ENCODE data around the gene CREB3.

CREB3 gene

DNA sequence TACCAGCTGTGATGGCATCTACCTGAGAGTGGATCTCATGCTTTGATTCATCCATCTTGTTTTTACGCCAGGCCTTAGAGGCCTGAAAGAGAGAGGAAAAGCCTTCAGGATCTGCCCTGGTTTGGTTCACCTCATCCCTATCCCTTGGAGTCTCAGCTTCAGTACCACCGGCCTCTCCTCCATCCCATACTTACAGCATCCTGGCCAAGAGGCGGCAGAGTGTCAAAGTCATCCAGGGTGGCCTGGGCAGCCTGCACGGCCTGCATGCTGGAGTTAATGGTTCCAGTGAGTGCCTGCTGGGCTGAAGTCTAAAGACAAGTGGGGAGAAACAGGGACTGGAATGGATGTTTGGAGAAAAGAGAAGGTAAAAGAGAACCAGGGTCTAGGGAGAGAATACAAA is 12.9 kb upstream of the CREB3 start:
- Histone ChIP-seq H3K79me2 (ENCODE audit: insufficient read depth, low read length) (no peaks in the 10 kb centered on the region), H3F3A (ENCODE audit: insufficient read depth) (no peaks in the 10 kb centered on the region), H3K27me3 (ENCODE audit: low read length) (no peaks in the 10 kb centered on the region), H4K20me1 (ENCODE audit: low read depth, low read length) (no peaks in the 10 kb centered on the region), H3K9ac (ENCODE audit: low read length) (no peak overlapping the region), H3K9me2 (replicated peaks; ENCODE audit: insufficient read depth, low read length) (no peaks in the 10 kb centered on the region), H3K36me3 (ENCODE audit: low read length) (peaks cover 4% of the 10 kb centered on the region; the same call in 1 of the 2 replicates), H3K9me3 (ENCODE audit: insufficient read depth, low read length) (no peaks in the 10 kb centered on the region), H3K4me2 (ENCODE audit: low read depth, low read length, poor library complexity, severe bottlenecking) (no peak overlapping the region), H2AFZ (ENCODE audit: low read depth, low read length, severe bottlenecking) (no peak overlapping the region), H3K27ac (ENCODE audit: low read depth, low read length) (no peak overlapping the region), H3K4me3 (ENCODE audit: insufficient read depth, low read length, poor library complexity, severe bottlenecking) (no peak overlapping the region)
- TF ChIP-seq, protein P1, sequence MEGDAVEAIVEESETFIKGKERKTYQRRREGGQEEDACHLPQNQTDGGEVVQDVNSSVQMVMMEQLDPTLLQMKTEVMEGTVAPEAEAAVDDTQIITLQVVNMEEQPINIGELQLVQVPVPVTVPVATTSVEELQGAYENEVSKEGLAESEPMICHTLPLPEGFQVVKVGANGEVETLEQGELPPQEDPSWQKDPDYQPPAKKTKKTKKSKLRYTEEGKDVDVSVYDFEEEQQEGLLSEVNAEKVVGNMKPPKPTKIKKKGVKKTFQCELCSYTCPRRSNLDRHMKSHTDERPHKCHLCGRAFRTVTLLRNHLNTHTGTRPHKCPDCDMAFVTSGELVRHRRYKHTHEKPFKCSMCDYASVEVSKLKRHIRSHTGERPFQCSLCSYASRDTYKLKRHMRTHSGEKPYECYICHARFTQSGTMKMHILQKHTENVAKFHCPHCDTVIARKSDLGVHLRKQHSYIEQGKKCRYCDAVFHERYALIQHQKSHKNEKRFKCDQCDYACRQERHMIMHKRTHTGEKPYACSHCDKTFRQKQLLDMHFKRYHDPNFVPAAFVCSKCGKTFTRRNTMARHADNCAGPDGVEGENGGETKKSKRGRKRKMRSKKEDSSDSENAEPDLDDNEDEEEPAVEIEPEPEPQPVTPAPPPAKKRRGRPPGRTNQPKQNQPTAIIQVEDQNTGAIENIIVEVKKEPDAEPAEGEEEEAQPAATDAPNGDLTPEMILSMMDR (IDR thresholded peaks at IDR 0.05; ENCODE audit: insufficient read depth, low read length, poor library complexity, severe bottlenecking) = no peak
- TF ChIP-seq EZH2phosphoT487 (conservative IDR thresholded peaks at IDR 0.05; ENCODE audit: low read length) = no peak

DNA sequence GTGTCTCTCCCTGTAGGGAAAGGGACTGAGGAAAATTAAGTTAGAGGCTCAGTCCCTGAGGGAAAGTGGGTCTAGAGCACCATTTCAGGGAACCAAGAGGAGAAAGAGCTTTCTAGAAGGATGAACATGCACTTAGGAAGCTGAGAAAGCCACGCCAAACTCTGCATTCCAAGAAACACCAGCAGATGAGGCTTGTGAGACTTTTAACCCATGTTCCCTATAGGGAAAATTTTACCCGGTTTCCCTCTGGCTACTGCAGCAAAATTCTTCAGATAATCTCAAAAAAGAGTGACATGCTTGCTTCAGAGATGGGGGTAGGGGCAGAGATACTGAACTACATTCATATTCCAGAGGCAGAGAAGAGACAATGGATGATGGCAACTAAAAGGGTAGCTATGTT is 9.0 kb upstream of the CREB3 start:
- Histone ChIP-seq H3K36me3 (ENCODE audit: low read length) (peaks cover 7% of the 10 kb centered on the region; the same call in 1 of the 2 replicates), H3K9me3 (ENCODE audit: insufficient read depth, low read length) (no peaks in the 10 kb centered on the region), H3K27me3 (ENCODE audit: low read length) (no peaks in the 10 kb centered on the region), H3K4me3 (ENCODE audit: insufficient read depth, low read length, poor library complexity, severe bottlenecking) (no peak overlapping the region), H3K79me2 (ENCODE audit: insufficient read depth, low read length) (peaks cover 21% of the 10 kb centered on the region), H3F3A (ENCODE audit: insufficient read depth) (no peaks in the 10 kb centered on the region), H3K4me2 (ENCODE audit: low read depth, low read length, poor library complexity, severe bottlenecking) (no peak overlapping the region), H2AFZ (ENCODE audit: low read depth, low read length, severe bottlenecking) (no peak overlapping the region), H3K9ac (ENCODE audit: low read length) (no peak overlapping the region), H3K27ac (ENCODE audit: low read depth, low read length) (no peak overlapping the region), H4K20me1 (ENCODE audit: low read depth, low read length) (no peaks in the 10 kb centered on the region), H3K9me2 (replicated peaks; ENCODE audit: insufficient read depth, low read length) (no peaks in the 10 kb centered on the region)
- no peak for TF ChIP-seq EZH2phosphoT487 (conservative IDR thresholded peaks at IDR 0.05; ENCODE audit: low read length)
- TF ChIP-seq, protein P1 (IDR thresholded peaks at IDR 0.05; ENCODE audit: insufficient read depth, low read length, poor library complexity, severe bottlenecking) = no peak

DNA sequence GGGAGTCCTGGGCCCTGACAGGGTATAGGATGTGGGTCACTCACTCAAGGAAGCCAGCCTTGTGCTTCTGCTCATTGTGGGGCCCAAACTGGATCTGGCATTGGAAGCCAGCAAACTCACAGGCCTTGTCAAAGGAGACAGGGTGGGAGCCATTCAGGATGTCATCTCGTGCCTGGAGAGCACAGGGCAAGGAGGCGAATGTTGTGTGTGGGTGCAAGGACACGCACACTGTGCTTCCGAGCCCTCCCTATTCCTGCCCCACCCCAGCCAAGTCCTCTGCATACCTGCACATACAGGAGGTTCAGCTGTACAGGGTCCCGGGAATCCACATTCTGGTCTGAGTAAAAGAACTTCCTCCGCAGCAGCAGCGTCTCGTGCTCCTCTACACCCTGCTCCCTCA is 8.6 kb upstream of the CREB3 start:
- TF ChIP-seq EZH2phosphoT487 (conservative IDR thresholded peaks at IDR 0.05; ENCODE audit: low read length) = no peak
- TF ChIP-seq, protein P1 (IDR thresholded peaks at IDR 0.05; ENCODE audit: insufficient read depth, low read length, poor library complexity, severe bottlenecking) = no peak
- H3K9me3 ChIP-seq (ENCODE audit: insufficient read depth, low read length) = no peaks in the 10 kb centered on the region
- H3K36me3 ChIP-seq (ENCODE audit: low read length) = peaks cover 7% of the 10 kb centered on the region; the same call in 1 of the 2 replicates
- no peak overlapping the region for H3K27ac ChIP-seq (ENCODE audit: low read depth, low read length)
- peaks cover 26% of the 10 kb centered on the region for H3K79me2 ChIP-seq (ENCODE audit: insufficient read depth, low read length)
- H2AFZ ChIP-seq (ENCODE audit: low read depth, low read length, severe bottlenecking) = no peak overlapping the region
- H3F3A ChIP-seq (ENCODE audit: insufficient read depth) = no peaks in the 10 kb centered on the region
- no peak overlapping the region for H3K9ac ChIP-seq (ENCODE audit: low read length)
- H3K9me2 ChIP-seq (replicated peaks; ENCODE audit: insufficient read depth, low read length) = no peaks in the 10 kb centered on the region
- H3K4me2 ChIP-seq (ENCODE audit: low read depth, low read length, poor library complexity, severe bottlenecking) = no peak overlapping the region
- H3K4me3 ChIP-seq (ENCODE audit: insufficient read depth, low read length, poor library complexity, severe bottlenecking) = no peak overlapping the region
- no peaks in the 10 kb centered on the region for H3K27me3 ChIP-seq (ENCODE audit: low read length)
- no peaks in the 10 kb centered on the region for H4K20me1 ChIP-seq (ENCODE audit: low read depth, low read length)

Measured in SU-DHL-6 (cell line).